OCI-LY7 (cell line): ENCODE data around the gene IRGC. TPM values are rescaled to one million over a fixed set of nuclear protein-coding genes. Genes with fewer than 3 reads are reported as not detected.

ENCODE experiments used
- BruUV-seq: library from RNA; stranded (reverse); fragments of 400-500 nt; replicated peaks from 2 replicates; lab custom pipeline; 2021; lab: Mats Ljungman, UMichigan
- CTCF ChIA-PET: fragments of 300-600 bp; sonication (Branson Sonifier 250); formaldehyde crosslinking; loops from one replicate; lab custom pipeline; 2022; ENCODE audit warnings: antibody characterized with exemption; ENCODE audit not compliant: unreplicated experiment; lab: Charles Lee
- POLR2A ChIA-PET: fragments of 300-600 bp; sonication (Branson Sonifier 250); formaldehyde crosslinking; loops from one replicate; lab custom pipeline; 2022; ENCODE audit warnings: antibody characterized with exemption; lab: Charles Lee
- DNase-seq: peaks from one replicate; pipeline ENCODE4 v3.0.0-alpha.2; 2015; ENCODE audit warnings: low spot score
- H2AFZ ChIP-seq: fragments of 200-600 bp; sonication (generic), shearing (Covaris generic); 2 replicates; pipeline ENCODE4 v1.6.1; 2014; ENCODE audit warnings: mild to moderate bottlenecking, antibody characterized with exemption, low read length, moderate library complexity
- H3K27ac ChIP-seq: fragments of 200-600 bp; sonication (generic); 2 replicates; pipeline ENCODE4 v1.5.1; 2014; ENCODE audit warnings: mixed run types, low read depth, mild to moderate bottlenecking, moderate library complexity, low read length, inconsistent platforms; ENCODE audit not compliant: poor library complexity, severe bottlenecking
- H3K36me3 ChIP-seq: fragments of 200-600 bp; sonication (generic); 2 replicates; pipeline ENCODE4 v1.6.1; 2014; ENCODE audit warnings: mild to moderate bottlenecking, antibody characterized with exemption, low read length, moderate library complexity, mixed read lengths; ENCODE audit not compliant: insufficient read depth
- H3K4me1 ChIP-seq: fragments of 200-600 bp; sonication (generic); 2 replicates; pipeline ENCODE4 v1.5.1; 2014; ENCODE audit warnings: mild to moderate bottlenecking, low read length; ENCODE audit not compliant: insufficient read depth, poor library complexity, severe bottlenecking
- H3K4me2 ChIP-seq: fragments of 200-600 bp; sonication (generic); 2 replicates; pipeline ENCODE4 v1.6.1; 2014; ENCODE audit warnings: mild to moderate bottlenecking, low read length
- H3K4me3 ChIP-seq: fragments of 200-600 bp; sonication (generic); 2 replicates; pipeline ENCODE4 v1.5.1; 2014; ENCODE audit warnings: mild to moderate bottlenecking, low read depth, low read length; ENCODE audit not compliant: poor library complexity, severe bottlenecking
- H3K79me2 ChIP-seq: fragments of 200-600 bp; sonication (generic); 2 replicates; pipeline ENCODE4 v1.6.1; 2016; ENCODE audit warnings: low read depth, mild to moderate bottlenecking, low read length, moderate library complexity, mixed read lengths; ENCODE audit not compliant: insufficient read depth
- H3K9me2 ChIP-seq: fragments of 200-600 bp; sonication (generic); 2 replicates; pipeline ENCODE4 v1.6.1; 2016; ENCODE audit warnings: mild to moderate bottlenecking, low read length, mixed read lengths; ENCODE audit not compliant: insufficient read depth
- H3K9me3 ChIP-seq: fragments of 200-600 bp; sonication (generic); 2 replicates; pipeline ENCODE4 v1.6.1; 2014; ENCODE audit warnings: mild to moderate bottlenecking, mixed run types, low read length, mixed read lengths
- H4K20me1 ChIP-seq: fragments of 200-600 bp; sonication (generic); 2 replicates; pipeline ENCODE4 v1.6.1; 2014; ENCODE audit warnings: mild to moderate bottlenecking, antibody characterized with exemption, low read length, moderate library complexity, mixed read lengths; ENCODE audit not compliant: insufficient read depth
- CTCF ChIP-seq: fragments of 200-600 bp; sonication (generic); conservative IDR thresholded peaks from 2 replicates; pipeline ENCODE4 v1.5.1; 2014; ENCODE audit warnings: mild to moderate bottlenecking, antibody characterized with exemption, low read length, moderate library complexity, mixed read lengths
- EZH2phosphoT487 ChIP-seq: fragments of 200-600 bp; sonication (generic); IDR thresholded peaks from 2 replicates; pipeline ENCODE4 v1.6.1; 2018; ENCODE audit warnings: low read depth, borderline replicate concordance, mild to moderate bottlenecking, mixed run types, antibody characterized with exemption, low read length, moderate library complexity, mixed read lengths
- intact Hi-C: fragments of 100-400 bp; cut with micrococcal nuclease; formaldehyde crosslinking; loops from one replicate; pipeline ENCODE4 v1.10.0; 2022; ENCODE audit not compliant: unreplicated experiment
- total RNA-seq, 2 experiments: library from RNA; depleted of rRNA in 1 of 2; stranded (reverse); fragments of >200 nt in 1 of 2; shearing (Covaris generic) in 1 of 2; gene quantifications; 2 replicates each; pipeline ENCODE4 v1.2.3, GENCODE V29; 2014 to 2022

Gene IRGC
- total RNA-seq, 2 experiments from 2014 or later = not detected

- no TSS peak for BruUV-seq
- Histone ChIP-seq H3K4me2 (no peak overlapping the region), H3K4me1 (no peaks in the 10 kb centered on the region), H3K36me3 (no peaks in the 10 kb centered on the region), H4K20me1 (no peaks in the 10 kb centered on the region), H3K9me2 (no peaks in the 10 kb centered on the region), H3K27ac (no peak overlapping the region), H3K79me2 (no peaks in the 10 kb centered on the region), H2AFZ (no peak overlapping the region), H3K4me3 (no peak overlapping the region), H3K9me3 (no peaks in the 10 kb centered on the region)
- POLR2A ChIA-PET = no interaction called here
- CTCF ChIA-PET = no interaction called here
- intact Hi-C loops = no loop called here
- DNase-seq = no peak
- no peak for TF ChIP-seq CTCF
- no peak for TF ChIP-seq EZH2phosphoT487
Observed at GRCh38 chr19:43718627-43719377, 2.9 kb downstream of the IRGC start.

DNA sequence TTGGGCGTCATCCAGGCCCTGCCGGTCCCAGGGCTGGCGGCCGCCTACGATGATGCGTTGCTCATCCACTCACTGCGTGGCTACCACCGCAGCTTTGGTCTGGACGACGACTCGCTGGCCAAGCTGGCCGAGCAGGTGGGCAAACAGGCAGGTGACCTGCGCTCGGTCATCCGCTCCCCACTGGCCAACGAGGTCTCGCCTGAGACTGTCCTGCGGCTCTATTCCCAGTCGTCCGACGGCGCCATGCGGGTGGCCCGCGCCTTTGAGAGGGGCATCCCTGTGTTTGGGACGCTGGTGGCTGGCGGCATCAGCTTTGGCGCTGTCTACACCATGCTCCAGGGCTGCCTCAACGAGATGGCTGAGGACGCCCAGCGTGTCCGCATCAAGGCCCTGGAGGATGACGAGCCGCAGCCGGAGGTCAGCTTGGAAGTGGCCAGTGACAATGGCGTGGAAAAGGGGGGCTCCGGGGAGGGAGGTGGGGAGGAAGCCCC is 3.5 kb downstream of the IRGC start:
- TF ChIP-seq CTCF (no peak), EZH2phosphoT487 (no peak)
- Histone ChIP-seq H3K9me2 (no peaks in the 10 kb centered on the region), H3K36me3 (no peaks in the 10 kb centered on the region), H3K4me2 (no peak overlapping the region), H3K4me1 (peaks cover under 1% of the 10 kb centered on the region), H3K4me3 (no peak overlapping the region), H3K9me3 (no peaks in the 10 kb centered on the region), H3K79me2 (no peaks in the 10 kb centered on the region), H2AFZ (no peak overlapping the region), H3K27ac (no peak overlapping the region), H4K20me1 (no peaks in the 10 kb centered on the region)
- no TSS peak for BruUV-seq
- intact Hi-C loops = no loop called here
- POLR2A ChIA-PET = no interaction called here
- CTCF ChIA-PET = no interaction called here
- no peak for DNase-seq

GRCh38 chr19:43719918-43720317 is 4.0 kb downstream of the IRGC start:
- Histone ChIP-seq H3K4me1 (peaks cover 6% of the 10 kb centered on the region), H3K36me3 (no peaks in the 10 kb centered on the region), H3K27ac (no peak overlapping the region), H2AFZ (no peak overlapping the region), H3K9me2 (no peaks in the 10 kb centered on the region), H3K9me3 (no peaks in the 10 kb centered on the region), H4K20me1 (no peaks in the 10 kb centered on the region), H3K4me3 (no peak overlapping the region), H3K4me2 (no peak overlapping the region), H3K79me2 (no peaks in the 10 kb centered on the region)
- no peak for DNase-seq
- intact Hi-C loops = loop anchor here (10.0 kb wide), 1 partner anchor 55 kb away; no protein-coding TSS in a partner anchor
- ChIA-PET CTCF (no interaction called here), POLR2A (no interaction called here)
- no TSS peak for BruUV-seq
- TF ChIP-seq EZH2phosphoT487 (no peak), CTCF (no peak)
